HG03457 (cell line): Measurements from ENCODE around the gene ZSWIM8.
"Not testable (repeated sequence)": the region's sequence is repeated elsewhere in the genome, so short reads cannot be mapped to it uniquely, and the experiment has no call there.

ENCODE experiments used
- ATAC-seq: cut with Tn5 transposase; IDR thresholded peaks from one replicate; pipeline ENCODE4 v1.9.1; 2021; ENCODE audit warnings: moderate number of reproducible peaks; ENCODE audit not compliant: unreplicated experiment

The ZSWIM8 gene

GRCh38 chr10:73785211-73785720 is at the start of gene ZSWIM8:
Gene ZSWIM8 (plus strand): TSS chr10:73785606. CDS start chr10:73785879, 273 bp downstream.
- peak; percentile 58 for ATAC-seq

- not testable (repeated sequence) for ATAC-seq
These were observed 44.7 kb upstream of the ZSWIM8 start for GRCh38 chr10:73740501-73741254.

GRCh38 chr10:73742454-73742734 is 43.0 kb upstream of the ZSWIM8 start:
- ATAC-seq, result no peak

GRCh38 chr10:73743327-73743904 is 42.0 kb upstream of the ZSWIM8 start:
- no peak for ATAC-seq

- peak; percentile 73 for ATAC-seq
These were observed 41.3 kb upstream of the ZSWIM8 start, which contains the start of gene SEC24C for GRCh38 chr10:73743905-73744663. Gene SEC24C (plus strand): TSS chr10:73744372. CDS start chr10:73746833, 2,461 bp downstream.

GRCh38 chr10:73744664-73744975 is 40.8 kb upstream of the ZSWIM8 start:
- ATAC-seq, result peak; percentile 11

- no peak for ATAC-seq
These were observed 38.7 kb upstream of the ZSWIM8 start for GRCh38 chr10:73746721-73747120.

GRCh38 chr10:73750819-73751218 is 34.6 kb upstream of the ZSWIM8 start:
- ATAC-seq, result no peak

- no peak for ATAC-seq
These were observed 29.2 kb upstream of the ZSWIM8 start for GRCh38 chr10:73756183-73756582.

- ATAC-seq, result no peak
These were observed 26.5 kb upstream of the ZSWIM8 start for GRCh38 chr10:73758704-73759511.

- ATAC-seq, result no peak
These were observed 25.8 kb upstream of the ZSWIM8 start for GRCh38 chr10:73759512-73760115.

GRCh38 chr10:73761781-73762180 is 23.6 kb upstream of the ZSWIM8 start:
- ATAC-seq, result no peak

GRCh38 chr10:73762915-73763314 is 22.5 kb upstream of the ZSWIM8 start:
- ATAC-seq, result no peak

GRCh38 chr10:73763343-73763742 is 22.1 kb upstream of the ZSWIM8 start:
- ATAC-seq, result no peak

GRCh38 chr10:73765066-73765465 is 20.3 kb upstream of the ZSWIM8 start:
- ATAC-seq, result no peak

GRCh38 chr10:73768881-73769280 is 16.5 kb upstream of the ZSWIM8 start:
- ATAC-seq, result no peak

- no peak for ATAC-seq
These were observed 16.0 kb upstream of the ZSWIM8 start for GRCh38 chr10:73769396-73769795.

- ATAC-seq, result no peak
These were observed 13.6 kb upstream of the ZSWIM8 start for GRCh38 chr10:73771722-73772280.

GRCh38 chr10:73772281-73773151 is 12.9 kb upstream of the ZSWIM8 start:
- peak; percentile 41 for ATAC-seq
